ENCODE results near the gene TRAF3IP1.
"Not testable (repeated sequence)": the region's sequence is repeated elsewhere in the genome, so short reads cannot be mapped to it uniquely, and the experiment has no call there.

TRAF3IP1 gene

DNA sequence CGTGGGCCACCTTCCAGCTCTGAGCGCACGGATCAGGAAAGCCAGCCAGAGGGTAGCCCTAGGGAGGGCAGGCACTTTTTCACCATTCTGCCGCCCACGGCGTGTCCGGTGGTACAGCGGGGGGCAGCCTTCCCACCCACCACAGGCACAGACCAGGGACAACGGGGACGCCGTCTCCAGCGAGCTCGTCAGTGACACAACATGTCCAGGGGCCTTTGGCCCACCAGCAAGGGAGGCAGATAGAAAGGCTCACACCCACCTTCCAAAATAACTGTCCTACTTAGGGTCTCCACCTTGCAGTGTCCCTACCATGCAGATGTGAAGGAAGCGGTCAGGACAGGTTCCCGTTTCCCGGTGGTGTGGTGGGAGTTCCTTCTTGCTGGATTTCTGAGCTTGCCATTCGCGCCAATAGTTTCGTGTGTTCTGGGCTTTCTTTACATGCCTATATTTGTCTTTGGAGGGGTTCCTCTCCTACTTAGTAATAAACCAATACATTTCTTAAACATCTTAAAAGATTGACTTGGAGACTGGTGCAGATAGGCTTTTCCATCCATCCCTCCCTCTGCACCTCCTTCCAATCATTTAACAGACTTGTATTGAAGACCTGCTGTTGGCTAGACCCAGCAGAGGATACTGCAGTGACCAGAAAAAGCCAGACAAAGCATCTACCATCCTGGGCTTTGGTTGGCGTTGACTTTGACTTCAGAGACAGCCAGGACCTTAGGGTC is 107.3 kb downstream of the TRAF3IP1 start:
- DNase-seq (ENCODE audit: low read depth), result no peak

DNA sequence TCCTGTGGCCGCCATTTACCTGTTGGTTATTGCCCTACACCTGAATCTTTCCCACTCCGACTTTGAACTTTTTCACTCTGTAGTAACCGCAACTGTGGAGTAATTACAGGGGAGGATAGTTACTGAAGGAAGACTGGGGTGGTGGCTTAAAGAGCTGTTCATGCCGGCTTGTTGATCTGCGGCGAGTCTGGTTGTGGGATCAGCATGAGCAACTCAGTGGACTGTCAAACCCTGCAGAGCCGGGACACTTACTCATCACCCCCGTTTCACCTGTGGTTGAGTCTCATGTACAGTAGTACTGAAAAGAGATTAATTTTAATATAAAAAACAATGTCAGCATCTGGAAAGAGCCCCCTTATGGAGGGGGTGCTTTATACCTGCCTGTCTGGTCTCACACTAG is 108.5 kb downstream of the TRAF3IP1 start:
- DNase-seq (ENCODE audit: low read depth), result no peak

GRCh38 chr2:238430781-238431180 is 110.5 kb downstream of the TRAF3IP1 start:
- DNase-seq (ENCODE audit: low read depth), result no peak

GRCh38 chr2:238431456-238431855 is 111.1 kb downstream of the TRAF3IP1 start:
- no peak for DNase-seq (ENCODE audit: low read depth)

GRCh38 chr2:238433300-238433915 is 113.1 kb downstream of the TRAF3IP1 start:
- no peak for DNase-seq (ENCODE audit: low read depth)

DNA sequence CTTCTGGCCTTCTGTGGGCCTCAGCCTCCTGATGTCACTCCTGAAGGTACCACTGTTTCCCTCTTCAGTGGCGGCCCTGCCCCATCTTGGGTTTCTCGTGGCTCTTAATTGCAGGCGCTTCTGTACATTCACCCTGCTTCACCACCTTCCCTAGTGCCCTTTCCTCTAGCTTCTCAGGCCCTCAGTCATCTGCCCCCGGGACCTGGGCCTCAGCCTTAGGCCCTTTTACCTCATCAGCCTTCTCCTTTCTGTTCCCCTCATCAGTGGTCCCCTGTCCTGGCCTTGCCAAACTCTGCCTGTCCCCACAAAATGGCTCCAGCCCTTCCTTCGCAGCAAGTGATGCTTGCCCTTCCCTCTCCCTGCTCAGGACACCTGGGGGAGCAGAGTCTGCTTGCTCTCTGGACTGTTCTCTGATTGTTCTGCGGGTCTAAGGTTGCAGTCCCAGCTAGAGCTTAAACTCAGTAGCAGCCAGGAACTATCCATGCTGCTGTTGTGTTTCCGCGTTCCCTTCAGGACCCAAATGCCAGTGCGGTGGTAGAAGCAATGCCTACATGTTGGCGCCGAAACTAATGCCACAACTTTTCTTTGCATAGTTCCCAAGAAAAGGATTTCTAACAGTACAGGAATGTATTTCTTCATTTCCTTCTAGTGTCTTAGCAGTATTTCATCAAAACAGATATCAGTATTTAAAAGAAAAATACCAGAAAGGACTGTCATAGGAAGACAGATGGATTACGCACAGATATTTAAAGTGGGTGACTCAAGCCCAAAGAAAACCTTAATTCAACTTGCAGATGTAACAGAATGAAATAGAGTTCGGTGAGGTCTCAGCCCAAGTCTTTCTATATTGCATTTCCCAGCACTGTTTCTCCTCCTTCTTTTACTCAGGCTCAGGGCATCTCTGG is 113.9 kb downstream of the TRAF3IP1 start:
- DNase-seq (ENCODE audit: low read depth), result no peak

- DNase-seq (ENCODE audit: low read depth), result no peak
Measured at GRCh38 chr2:238434846-238435751, 114.8 kb downstream of the TRAF3IP1 start.

DNA sequence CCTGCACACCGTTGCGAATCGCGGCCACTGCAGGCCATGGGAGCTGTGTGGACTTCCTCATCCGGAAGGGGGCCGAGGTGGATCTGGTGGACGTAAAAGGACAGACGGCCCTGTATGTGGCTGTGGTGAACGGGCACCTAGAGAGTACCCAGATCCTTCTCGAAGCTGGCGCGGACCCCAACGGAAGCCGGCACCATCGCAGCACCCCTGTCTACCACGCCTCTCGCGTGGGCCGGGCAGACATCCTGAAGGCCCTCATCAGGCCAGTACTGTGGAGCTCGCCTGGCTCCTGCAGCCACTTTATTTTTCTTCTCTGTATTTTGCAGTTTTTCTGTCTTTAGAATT is 115.4 kb downstream of the TRAF3IP1 start:
- DNase-seq (ENCODE audit: low read depth), result no peak

- no peak for DNase-seq (ENCODE audit: low read depth)
Measured at GRCh38 chr2:238438856-238439849, 118.8 kb downstream of the TRAF3IP1 start.

- DNase-seq (ENCODE audit: low read depth), result no peak
Measured at GRCh38 chr2:238439917-238440316, 119.6 kb downstream of the TRAF3IP1 start.

GRCh38 chr2:238440331-238440730 is 120.0 kb downstream of the TRAF3IP1 start:
- DNase-seq (ENCODE audit: low read depth), result no peak

- DNase-seq (ENCODE audit: low read depth), result no peak
Measured at GRCh38 chr2:238440767-238441166, 120.4 kb downstream of the TRAF3IP1 start.

GRCh38 chr2:238441262-238442114 is 121.2 kb downstream of the TRAF3IP1 start:
- no peak for DNase-seq (ENCODE audit: low read depth)

- not testable (repeated sequence) for DNase-seq (ENCODE audit: low read depth)
Measured at GRCh38 chr2:238442257-238442656, 121.9 kb downstream of the TRAF3IP1 start.

DNA sequence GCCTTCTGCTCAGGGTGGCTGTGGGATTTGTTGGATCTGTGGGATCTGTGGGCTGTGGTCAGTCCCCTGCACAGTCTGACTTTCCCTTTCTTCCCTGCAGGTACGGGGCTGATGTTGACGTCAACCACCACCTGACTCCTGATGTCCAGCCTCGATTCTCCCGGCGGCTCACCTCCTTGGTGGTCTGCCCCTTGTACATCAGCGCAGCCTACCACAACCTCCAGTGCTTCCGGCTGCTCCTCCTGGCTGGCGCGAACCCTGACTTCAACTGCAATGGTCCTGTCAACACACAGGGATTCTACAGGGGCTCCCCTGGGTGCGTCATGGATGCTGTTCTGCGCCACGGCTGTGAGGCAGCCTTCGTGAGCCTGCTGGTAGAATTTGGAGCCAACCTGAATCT is 123.9 kb downstream of the TRAF3IP1 start:
- no peak for DNase-seq (ENCODE audit: low read depth)

- DNase-seq (ENCODE audit: low read depth), result no peak
Measured at GRCh38 chr2:238445409-238446190, 125.3 kb downstream of the TRAF3IP1 start.

GRCh38 chr2:238446371-238446770 is 126.1 kb downstream of the TRAF3IP1 start:
- no peak for DNase-seq (ENCODE audit: low read depth)

DNA sequence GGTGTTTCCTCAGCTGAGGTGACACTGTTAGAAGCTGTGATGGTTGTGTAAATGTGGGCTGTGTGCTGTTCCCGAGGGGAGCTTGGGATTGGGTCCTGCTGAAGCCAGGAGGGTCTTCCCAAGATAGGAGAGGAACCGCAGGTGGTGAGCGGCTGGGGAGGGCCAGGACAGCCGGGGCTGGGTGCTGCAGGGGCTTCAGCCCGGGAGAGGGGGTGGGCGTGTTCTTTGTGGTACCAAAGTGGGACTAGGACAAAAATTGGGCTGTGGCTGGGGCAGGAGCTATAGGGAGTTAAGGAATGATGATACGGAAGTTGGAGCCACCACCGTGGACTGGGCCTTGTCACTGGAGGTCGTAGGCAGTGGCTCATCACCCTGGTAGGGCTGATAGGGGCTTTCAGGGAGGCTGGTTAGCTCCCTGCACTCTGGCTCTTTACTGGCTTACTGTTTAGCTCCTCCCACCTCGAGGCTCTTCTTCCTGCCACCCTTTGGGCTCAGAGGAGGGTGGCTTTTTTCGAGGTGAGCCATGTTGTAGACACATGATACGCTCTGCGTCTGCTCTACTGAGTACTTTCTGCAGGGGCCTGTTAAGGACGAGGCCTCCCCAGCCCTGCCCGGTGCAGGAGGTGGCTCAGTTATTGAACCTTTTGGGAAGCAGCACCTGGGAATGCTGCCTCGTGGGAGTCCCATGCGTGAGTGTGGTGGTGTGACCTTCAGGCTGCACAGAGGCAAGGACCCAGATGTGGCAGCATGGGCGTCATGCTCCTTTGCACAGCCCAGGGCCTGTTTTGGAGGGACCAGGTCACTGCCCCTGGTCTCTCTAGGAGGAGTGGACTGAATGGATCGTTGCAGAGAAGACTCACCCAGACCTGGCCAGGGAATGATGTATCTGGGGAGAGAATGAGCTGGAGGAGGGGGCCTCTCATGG is 128.0 kb downstream of the TRAF3IP1 start:
- no peak for DNase-seq (ENCODE audit: low read depth)

Measured in CMK (cell line).